ENCODE results near the gene MALRD1.

Gene MALRD1

GRCh38 chr10:19561181-19561580 is 512.6 kb downstream of the MALRD1 start:
- Mint-ChIP-seq H3K36me3 (ENCODE audit: low read depth) (no peaks in the 10 kb centered on the region), H3K9me3 (peaks cover 4% of the 10 kb centered on the region), H3K4me1 (ENCODE audit: low read depth) (no peaks in the 10 kb centered on the region), H3K4me3 (no peak overlapping the region), H3K27me3 (no peaks in the 10 kb centered on the region), H3K27ac (no peak overlapping the region)

GRCh38 chr10:19563388-19564141 is 515.0 kb downstream of the MALRD1 start:
- Mint-ChIP-seq H3K36me3 (ENCODE audit: low read depth) (no peaks in the 10 kb centered on the region), H3K4me3 (no peak overlapping the region), H3K27ac (no peak overlapping the region), H3K27me3 (no peaks in the 10 kb centered on the region), H3K9me3 (no peaks in the 10 kb centered on the region), H3K4me1 (ENCODE audit: low read depth) (no peaks in the 10 kb centered on the region)

GRCh38 chr10:19570120-19570519 is 521.5 kb downstream of the MALRD1 start:
- Mint-ChIP-seq H3K27me3 (no peaks in the 10 kb centered on the region), H3K4me3 (no peak overlapping the region), H3K36me3 (ENCODE audit: low read depth) (no peaks in the 10 kb centered on the region), H3K4me1 (ENCODE audit: low read depth) (no peaks in the 10 kb centered on the region), H3K9me3 (no peaks in the 10 kb centered on the region), H3K27ac (no peak overlapping the region)

GRCh38 chr10:19570991-19571390 is 522.4 kb downstream of the MALRD1 start:
- H3K36me3 Mint-ChIP-seq (ENCODE audit: low read depth): no peaks in the 10 kb centered on the region
- H3K4me1 Mint-ChIP-seq (ENCODE audit: low read depth): no peaks in the 10 kb centered on the region
- no peaks in the 10 kb centered on the region for H3K27me3 Mint-ChIP-seq
- H3K9me3 Mint-ChIP-seq: no peaks in the 10 kb centered on the region
- H3K27ac Mint-ChIP-seq: no peak overlapping the region
- no peak overlapping the region for H3K4me3 Mint-ChIP-seq

DNA sequence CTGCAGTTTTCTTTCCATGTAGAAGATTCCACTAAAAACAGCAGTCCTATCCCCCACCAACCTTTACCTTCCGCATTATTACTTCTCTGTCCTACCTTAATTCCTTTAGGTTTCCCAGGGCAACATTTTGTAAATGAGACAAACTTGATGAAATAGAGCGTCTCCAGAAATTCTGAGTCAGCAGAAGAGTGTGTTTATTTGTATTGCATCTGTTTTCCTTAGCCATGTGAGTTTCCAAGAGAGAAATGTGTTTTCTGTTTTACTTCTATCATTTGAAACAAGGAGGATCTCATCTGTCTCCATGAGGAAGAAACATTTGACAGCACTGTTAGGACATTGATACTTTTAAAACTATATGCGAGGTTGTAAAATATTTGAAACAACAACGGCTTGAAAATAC is 523.5 kb downstream of the MALRD1 start:
- Mint-ChIP-seq H3K27ac (no peak overlapping the region), H3K36me3 (ENCODE audit: low read depth) (no peaks in the 10 kb centered on the region), H3K9me3 (no peaks in the 10 kb centered on the region), H3K4me1 (ENCODE audit: low read depth) (no peaks in the 10 kb centered on the region), H3K27me3 (no peaks in the 10 kb centered on the region), H3K4me3 (no peak overlapping the region)

DNA sequence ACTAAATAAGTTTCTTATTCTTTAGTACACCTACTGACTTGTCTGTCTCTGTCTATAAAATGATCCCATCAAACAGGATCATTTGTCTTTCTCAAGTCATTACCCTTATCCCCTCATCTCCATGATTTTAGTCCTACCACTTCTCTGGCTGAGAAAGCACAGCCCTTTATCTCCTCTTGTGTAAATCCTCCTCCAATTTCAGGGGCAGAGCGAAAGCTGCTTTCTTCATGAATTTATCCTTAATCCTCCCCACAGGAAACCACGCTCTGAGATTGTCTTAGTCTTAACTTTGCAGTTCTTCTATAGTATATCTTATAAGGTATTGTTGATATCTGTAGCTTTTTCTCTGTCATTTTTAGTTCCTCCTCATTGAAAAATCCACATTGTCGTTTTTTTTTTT is 528.0 kb downstream of the MALRD1 start:
- Mint-ChIP-seq H3K27me3 (no peaks in the 10 kb centered on the region), H3K27ac (no peak overlapping the region)

DNA sequence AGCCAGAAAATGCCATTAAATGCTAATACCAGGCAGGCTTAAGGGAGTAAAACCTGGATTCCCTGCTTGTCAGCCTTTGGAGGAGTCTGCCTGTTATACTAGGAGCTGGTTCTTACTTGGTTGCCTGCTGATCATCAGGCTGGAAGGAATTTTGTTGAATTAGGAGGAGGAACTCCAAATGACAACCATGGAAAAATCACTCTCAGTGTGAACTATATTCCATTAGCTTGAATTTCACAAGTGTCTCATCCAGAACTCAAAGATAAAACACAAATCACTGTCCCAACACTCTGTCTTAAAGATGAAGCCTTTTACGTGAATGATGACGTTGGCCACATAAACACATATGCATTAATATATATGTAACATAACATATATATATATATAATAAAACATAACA is 528.8 kb downstream of the MALRD1 start:
- H3K4me1 Mint-ChIP-seq (ENCODE audit: low read depth): no peaks in the 10 kb centered on the region
- H3K27ac Mint-ChIP-seq: no peak overlapping the region
- no peaks in the 10 kb centered on the region for H3K27me3 Mint-ChIP-seq
- H3K9me3 Mint-ChIP-seq: peaks cover 4% of the 10 kb centered on the region
- H3K36me3 Mint-ChIP-seq (ENCODE audit: low read depth): no peaks in the 10 kb centered on the region
- no peak overlapping the region for H3K4me3 Mint-ChIP-seq

More for the DNA sequence above, 528.0 kb downstream of the MALRD1 start:
- no peak overlapping the region for H3K4me3 Mint-ChIP-seq
- H3K9me3 Mint-ChIP-seq: peaks cover 4% of the 10 kb centered on the region
- no peaks in the 10 kb centered on the region for H3K36me3 Mint-ChIP-seq (ENCODE audit: low read depth)
- H3K4me1 Mint-ChIP-seq (ENCODE audit: low read depth): no peaks in the 10 kb centered on the region

DNA sequence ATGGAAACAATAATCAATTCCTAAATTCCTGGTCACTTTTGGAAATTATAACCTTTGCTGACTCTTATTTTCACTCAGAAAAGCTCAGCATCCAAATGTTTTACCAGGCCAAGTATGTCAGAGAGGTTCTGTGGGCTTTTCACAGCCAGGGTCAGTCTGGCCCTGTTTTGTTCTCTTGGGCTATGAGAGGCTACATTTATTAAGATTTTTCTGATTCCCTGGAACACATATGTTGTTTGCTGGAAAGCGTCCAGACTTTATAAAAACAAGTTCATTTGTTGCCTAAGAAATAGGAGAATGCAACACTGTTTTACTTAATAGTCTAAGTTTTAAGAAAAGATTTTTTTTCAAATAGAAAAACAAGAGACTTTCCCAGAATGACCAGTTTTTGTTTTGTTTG is 529.2 kb downstream of the MALRD1 start:
- Mint-ChIP-seq H3K4me1 (ENCODE audit: low read depth) (no peaks in the 10 kb centered on the region), H3K36me3 (ENCODE audit: low read depth) (no peaks in the 10 kb centered on the region), H3K4me3 (no peak overlapping the region), H3K27me3 (no peaks in the 10 kb centered on the region), H3K27ac (no peak overlapping the region), H3K9me3 (peaks cover 4% of the 10 kb centered on the region)

- no peaks in the 10 kb centered on the region for H3K36me3 Mint-ChIP-seq (ENCODE audit: low read depth)
- no peak overlapping the region for H3K4me3 Mint-ChIP-seq
- H3K9me3 Mint-ChIP-seq: peaks cover 4% of the 10 kb centered on the region
Observed at GRCh38 chr10:19578571-19578970, 530.0 kb downstream of the MALRD1 start.

GRCh38 chr10:19579761-19580545 is 531.4 kb downstream of the MALRD1 start:
- no peak overlapping the region for H3K4me3 Mint-ChIP-seq
- H3K36me3 Mint-ChIP-seq (ENCODE audit: low read depth): no peaks in the 10 kb centered on the region
- H3K27ac Mint-ChIP-seq: no peak overlapping the region
- H3K9me3 Mint-ChIP-seq: peaks cover 4% of the 10 kb centered on the region
- no peaks in the 10 kb centered on the region for H3K27me3 Mint-ChIP-seq
- H3K4me1 Mint-ChIP-seq (ENCODE audit: low read depth): no peaks in the 10 kb centered on the region

More at GRCh38 chr10:19578571-19578970, 530.0 kb downstream of the MALRD1 start:
- H3K27ac Mint-ChIP-seq: no peak overlapping the region
- H3K27me3 Mint-ChIP-seq: no peaks in the 10 kb centered on the region
- H3K4me1 Mint-ChIP-seq (ENCODE audit: low read depth): no peaks in the 10 kb centered on the region

DNA sequence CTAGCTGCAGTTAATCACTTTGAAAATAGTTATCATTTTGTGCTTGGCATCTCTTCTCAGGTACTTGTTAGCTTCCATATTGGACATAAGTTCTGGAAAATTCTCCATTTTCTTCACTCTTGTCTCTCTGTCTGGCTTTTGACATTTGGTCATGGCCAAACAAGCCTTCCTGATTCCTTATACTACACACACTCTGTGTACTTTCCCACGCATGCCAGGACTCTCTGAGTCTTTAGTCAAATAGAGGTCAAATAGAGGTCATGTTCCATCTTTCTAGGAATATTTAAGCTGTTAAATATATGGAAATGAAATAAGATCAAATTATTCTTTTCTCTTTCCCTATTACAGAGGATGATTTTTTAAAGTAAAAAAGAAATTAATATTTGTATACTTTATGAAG is 532.1 kb downstream of the MALRD1 start:
- Mint-ChIP-seq H3K4me1 (ENCODE audit: low read depth) (no peaks in the 10 kb centered on the region), H3K36me3 (ENCODE audit: low read depth) (no peaks in the 10 kb centered on the region), H3K9me3 (peaks cover 4% of the 10 kb centered on the region), H3K4me3 (no peak overlapping the region), H3K27ac (no peak overlapping the region), H3K27me3 (no peaks in the 10 kb centered on the region)

DNA sequence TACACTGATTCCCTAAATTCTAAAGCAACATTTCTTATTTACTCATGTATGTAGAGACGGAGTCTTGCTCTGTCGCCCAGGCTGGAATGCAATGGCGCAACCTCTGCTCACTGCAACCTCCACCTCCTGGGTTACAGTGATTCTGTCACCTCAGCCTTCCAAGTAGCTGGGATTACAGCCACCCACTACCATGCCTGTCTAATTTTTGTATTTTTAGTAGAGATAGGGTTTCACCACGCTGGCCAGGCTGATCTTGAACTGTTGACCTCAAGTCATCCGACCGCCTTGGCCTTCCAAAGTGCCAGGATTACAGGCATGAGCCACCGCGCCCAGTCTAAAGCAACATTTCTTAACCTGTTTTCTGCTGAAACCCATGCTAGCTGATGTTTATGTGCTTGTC is 540.0 kb downstream of the MALRD1 start:
- Mint-ChIP-seq H3K9me3 (peaks cover 8% of the 10 kb centered on the region), H3K27me3 (no peaks in the 10 kb centered on the region), H3K4me1 (ENCODE audit: low read depth) (no peaks in the 10 kb centered on the region), H3K4me3 (no peak overlapping the region), H3K27ac (no peak overlapping the region), H3K36me3 (ENCODE audit: low read depth) (no peaks in the 10 kb centered on the region)

DNA sequence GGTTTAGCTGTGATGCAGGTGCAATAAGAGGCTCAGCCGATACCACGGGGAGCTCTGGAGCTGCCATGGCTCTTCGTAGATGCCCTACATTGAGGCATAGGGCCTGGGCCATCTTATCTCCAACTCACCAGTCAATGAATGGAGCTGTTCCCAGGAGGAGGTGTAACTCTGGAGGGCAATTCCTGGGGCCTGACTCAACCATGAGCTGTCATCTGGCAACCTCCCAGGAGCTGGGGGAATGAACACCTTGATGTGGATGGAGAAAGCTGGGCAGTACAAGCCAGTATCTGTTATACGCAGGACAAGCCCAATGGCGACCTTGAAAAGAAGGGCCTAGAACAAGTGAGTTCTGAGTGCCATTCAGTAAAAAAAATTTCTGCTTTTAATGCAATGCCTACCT is 543.7 kb downstream of the MALRD1 start:
- no peaks in the 10 kb centered on the region for H3K27me3 Mint-ChIP-seq
- no peak overlapping the region for H3K27ac Mint-ChIP-seq
- no peak overlapping the region for H3K4me3 Mint-ChIP-seq
- H3K36me3 Mint-ChIP-seq (ENCODE audit: low read depth): no peaks in the 10 kb centered on the region
- no peaks in the 10 kb centered on the region for H3K4me1 Mint-ChIP-seq (ENCODE audit: low read depth)
- H3K9me3 Mint-ChIP-seq: peaks cover 8% of the 10 kb centered on the region

DNA sequence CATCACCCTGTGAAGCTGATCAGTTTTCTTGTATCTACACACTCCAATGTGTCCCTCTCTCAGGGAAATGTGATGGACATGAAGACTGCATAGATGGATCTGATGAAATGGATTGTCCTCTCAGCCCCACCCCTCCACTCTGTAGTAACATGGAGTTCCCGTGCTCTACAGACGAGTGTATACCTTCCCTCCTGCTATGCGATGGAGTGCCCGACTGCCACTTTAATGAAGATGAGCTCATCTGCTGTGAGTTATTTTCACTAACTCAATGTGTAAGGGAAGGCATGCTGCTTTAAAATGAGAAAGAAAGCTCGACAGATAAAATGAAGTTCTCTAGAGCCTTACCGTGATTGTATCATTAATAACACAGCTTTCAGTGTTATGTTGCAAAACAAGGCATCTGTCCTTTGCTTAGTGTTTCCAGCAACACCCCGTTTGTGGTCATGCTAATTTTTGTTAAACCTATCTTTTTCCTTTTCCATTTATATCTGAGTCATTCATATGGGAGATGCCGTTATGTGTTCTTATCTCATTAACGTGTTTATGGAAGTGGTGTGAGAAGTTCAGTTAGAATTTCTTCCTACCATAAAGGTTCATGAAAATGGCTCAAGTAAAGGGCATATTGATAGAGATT is 546.7 kb downstream of the MALRD1 start:
- no peaks in the 10 kb centered on the region for H3K36me3 Mint-ChIP-seq (ENCODE audit: low read depth)
- no peaks in the 10 kb centered on the region for H3K27me3 Mint-ChIP-seq
- H3K27ac Mint-ChIP-seq: no peak overlapping the region
- no peak overlapping the region for H3K4me3 Mint-ChIP-seq
- H3K9me3 Mint-ChIP-seq: peaks cover 8% of the 10 kb centered on the region
- H3K4me1 Mint-ChIP-seq (ENCODE audit: low read depth): no peaks in the 10 kb centered on the region

GRCh38 chr10:19605806-19606205 is 557.2 kb downstream of the MALRD1 start:
- Mint-ChIP-seq H3K27me3 (no peaks in the 10 kb centered on the region), H3K4me3 (no peak overlapping the region), H3K9me3 (peaks cover 3% of the 10 kb centered on the region), H3K27ac (no peak overlapping the region), H3K4me1 (ENCODE audit: low read depth) (no peaks in the 10 kb centered on the region), H3K36me3 (ENCODE audit: low read depth) (no peaks in the 10 kb centered on the region)

Data from stimulated activated naive CD8-positive, alpha-beta T cell treated with anti-CD3 and anti-CD28 coated beads, Interleukin-15, Interleukin-2, amounts not matched to agents 100 ng/mL and 50 ng/mL, for 24 hours (primary cell).